Natural killer cell treated with Interleukin-12 subunit alpha and Interleukin-12 subunit beta and Interleukin-15 and Interleukin-18, amount 100 ng/mL, for 72 hours (primary cell): ENCODE measurements around the gene LEMD2. TPM values are rescaled to one million over a fixed set of nuclear protein-coding genes. Genes with fewer than 3 reads are reported as not detected.

ENCODE experiments used
- ATAC-seq, 2 donors: fragments of 150-1000 bp; cut with Tn5 transposase in 1 of 2; sonication (Bioruptor Pico), chemical (Tn5 transposase) in 1 of 2; 2 replicates each; pipeline ENCODE4 v1.10.0; 2021
- DNase-seq: peaks from one replicate; pipeline ENCODE4 v3.0.0; 2022; ENCODE audit warnings: low spot score
- H3K27ac Mint-ChIP-seq, 2 donors: 1 replicate in 1 of 2; 2 replicates in 1 of 2; pipeline ENCODE4 v1.8.0; 2022; ENCODE audit warnings: mixed read lengths in 2 of 2, mild to moderate bottlenecking in 1 of 2, moderate library complexity in 1 of 2
- H3K27me3 Mint-ChIP-seq, 2 donors: 1 replicate in 1 of 2; 2 replicates in 1 of 2; pipeline ENCODE4 v1.8.0; 2022; ENCODE audit warnings: mixed read lengths in 2 of 2
- H3K36me3 Mint-ChIP-seq: one replicate; pipeline ENCODE4 v1.8.0; 2022; ENCODE audit warnings: mixed read lengths
- H3K4me1 Mint-ChIP-seq, 2 donors: 1 replicate in 1 of 2; 2 replicates in 1 of 2; pipeline ENCODE4 v1.8.0; 2022; ENCODE audit warnings: low read depth in 2 of 2, mixed read lengths in 2 of 2, mild to moderate bottlenecking in 1 of 2
- H3K4me3 Mint-ChIP-seq: one replicate; pipeline ENCODE4 v1.8.0; 2022; ENCODE audit warnings: mixed read lengths
- H3K9me3 Mint-ChIP-seq: 2 replicates; pipeline ENCODE4 v1.8.0; 2022; ENCODE audit warnings: mixed read lengths
- total RNA-seq, 2 donors: library from RNA; stranded (reverse); gene quantifications; one replicate each; pipeline ENCODE4 v1.2.3, GENCODE V29; 2022

LEMD2 gene
- total RNA-seq, 2 donors from 2014 or later = 62.1 to 67.6 TPM

DNA sequence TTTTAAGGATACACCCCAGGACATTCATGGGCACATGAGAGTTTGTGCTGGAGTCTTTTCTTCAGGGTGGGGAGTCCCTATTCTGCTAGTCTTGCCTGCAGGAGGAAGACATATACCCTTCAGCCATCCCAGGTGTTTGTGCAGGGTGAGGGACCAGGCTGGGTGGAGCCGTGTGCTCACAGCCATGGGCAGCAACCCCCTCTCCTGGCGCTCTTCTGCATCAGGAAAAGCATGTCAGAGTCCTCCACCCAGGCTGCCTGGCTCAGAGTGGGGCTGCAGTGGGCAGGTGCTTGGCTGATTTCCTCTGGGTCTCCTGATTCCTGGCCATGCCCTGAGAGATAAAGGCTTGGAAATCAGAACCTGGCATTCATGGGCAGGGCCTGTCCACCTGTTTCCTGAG lies 37.6 kb upstream of the LEMD2 start:
- DNase-seq = no peak
- Mint-ChIP-seq H3K4me1 (peaks cover 0 to 3% of the 10 kb centered on the region in 2 donors), H3K4me3 (no peak overlapping the region), H3K36me3 (no peaks in the 10 kb centered on the region), H3K27ac (no peak overlapping the region), H3K27me3 (peaks cover 21 to 30% of the 10 kb centered on the region in 2 donors), H3K9me3 (no peaks in the 10 kb centered on the region)
- ATAC-seq = no peak

DNA sequence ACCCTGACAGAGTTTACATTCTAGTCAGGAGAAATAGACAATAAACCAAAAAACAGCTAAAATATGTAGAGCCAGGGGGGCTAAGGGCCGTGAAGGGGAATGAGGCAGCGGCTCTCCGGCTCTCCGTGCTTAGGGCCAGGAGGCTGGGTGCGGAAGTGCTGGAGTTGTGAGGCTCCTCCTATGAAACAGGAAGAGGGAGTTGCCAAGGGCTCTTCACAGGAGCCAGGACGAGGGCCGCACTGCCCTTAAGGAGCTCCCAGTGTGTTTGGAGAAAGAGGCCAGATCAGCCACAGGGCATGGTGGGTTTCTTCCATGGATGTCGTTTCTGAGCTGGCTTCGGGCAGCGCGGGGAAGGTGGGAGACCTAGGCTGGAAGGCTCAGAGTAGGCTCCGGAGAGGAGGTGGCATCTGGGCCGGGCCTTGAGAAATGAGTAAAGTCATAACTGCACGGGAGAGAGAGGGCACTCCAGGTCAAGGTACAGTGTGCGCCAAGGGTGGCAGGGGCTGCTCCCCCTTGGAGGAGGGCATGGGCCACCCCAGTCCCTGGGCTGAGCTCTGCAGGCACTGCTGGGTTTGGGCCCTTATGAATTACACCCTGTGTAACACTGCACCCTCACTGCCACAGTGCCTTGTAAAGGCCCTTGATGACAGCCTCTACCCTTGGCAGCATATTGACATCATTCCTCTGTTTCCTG lies 35.7 kb upstream of the LEMD2 start:
- Mint-ChIP-seq H3K4me1 (peaks cover 0 to 4% of the 10 kb centered on the region in 2 donors), H3K27me3 (peaks cover 14 to 26% of the 10 kb centered on the region in 2 donors), H3K9me3 (no peaks in the 10 kb centered on the region), H3K36me3 (no peaks in the 10 kb centered on the region), H3K27ac (no peak overlapping the region), H3K4me3 (no peak overlapping the region)
- DNase-seq (no peak), ATAC-seq (no peak)

DNA sequence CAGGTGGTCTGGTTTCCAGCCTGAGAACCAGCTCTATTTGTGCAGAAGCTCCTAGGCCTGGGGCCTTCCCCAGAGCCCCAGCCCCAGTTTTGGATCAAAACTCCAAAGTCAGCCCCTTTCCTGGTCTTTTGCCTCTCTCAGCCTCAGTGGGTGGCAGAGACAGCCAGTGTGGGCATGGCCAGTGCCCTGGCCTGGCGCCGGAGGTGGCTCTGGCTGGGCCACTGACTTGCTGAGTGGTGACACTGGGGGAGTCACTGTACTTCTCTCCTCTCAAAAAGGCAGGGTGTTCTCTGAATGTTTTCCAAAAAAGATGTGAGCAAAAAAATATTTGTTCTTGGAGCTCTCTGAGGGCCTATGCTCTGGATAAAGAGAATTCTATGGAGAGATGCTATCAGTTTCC lies 34.9 kb upstream of the LEMD2 start:
- no peaks in the 10 kb centered on the region for H3K36me3 Mint-ChIP-seq
- H3K27me3 Mint-ChIP-seq = peaks cover 14 to 26% of the 10 kb centered on the region in 2 donors
- DNase-seq (no peak), ATAC-seq (no peak)
- H3K27ac Mint-ChIP-seq = no peak overlapping the region
- peaks cover 0 to 4% of the 10 kb centered on the region in 2 donors for H3K4me1 Mint-ChIP-seq
- no peak overlapping the region for H3K4me3 Mint-ChIP-seq
- H3K9me3 Mint-ChIP-seq = no peaks in the 10 kb centered on the region

DNA sequence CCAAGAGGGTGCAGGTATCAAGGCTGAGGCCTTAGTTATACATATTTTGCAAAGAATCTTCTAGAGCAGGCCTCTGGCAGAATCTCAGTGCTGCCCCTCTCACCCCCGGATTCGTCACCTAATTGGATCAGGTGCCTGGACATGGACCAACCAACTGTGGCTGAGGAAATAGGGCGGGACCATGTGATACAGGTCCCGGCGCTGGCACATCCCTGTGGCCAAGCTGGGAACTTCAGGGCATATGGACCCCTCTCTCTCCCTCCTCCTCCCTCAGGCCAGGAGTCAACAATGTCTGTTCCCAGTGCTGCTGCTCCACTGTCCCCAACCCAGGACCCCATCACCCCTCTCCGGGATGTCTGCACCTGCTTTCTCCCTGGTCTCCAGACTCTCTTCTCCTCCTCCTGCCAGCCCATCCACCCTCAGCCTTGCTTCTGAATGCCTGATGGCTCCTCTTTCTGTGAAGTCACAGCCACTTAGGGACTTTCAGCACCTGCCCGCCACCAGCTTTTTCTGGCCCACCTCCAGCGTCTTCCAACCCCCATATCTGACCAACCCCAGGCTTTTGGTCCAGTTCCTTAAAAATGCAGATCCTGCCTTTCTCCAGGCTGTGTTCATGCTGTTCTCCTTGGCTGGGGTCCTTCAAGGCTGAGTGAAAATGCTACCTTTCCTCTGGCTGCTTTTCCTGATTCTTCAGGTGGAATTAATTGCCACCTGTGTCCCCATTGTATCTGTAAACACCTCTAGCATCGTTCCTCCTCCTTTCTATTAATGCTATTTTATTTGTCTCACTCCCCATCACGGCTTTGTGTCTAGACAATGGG lies 33.9 kb upstream of the LEMD2 start:
- H3K27me3 Mint-ChIP-seq = peaks cover 8 to 22% of the 10 kb centered on the region in 2 donors
- H3K9me3 Mint-ChIP-seq = no peaks in the 10 kb centered on the region
- no peak overlapping the region for H3K4me3 Mint-ChIP-seq
- no peaks in the 10 kb centered on the region for H3K36me3 Mint-ChIP-seq
- ATAC-seq = peak in 1 of 2 donors; percentile 21
- H3K27ac Mint-ChIP-seq = peak overlapping the region in 1 of 2 donors; percentile 22
- DNase-seq = no peak
- H3K4me1 Mint-ChIP-seq = peaks cover 0 to 7% of the 10 kb centered on the region in 2 donors

DNA sequence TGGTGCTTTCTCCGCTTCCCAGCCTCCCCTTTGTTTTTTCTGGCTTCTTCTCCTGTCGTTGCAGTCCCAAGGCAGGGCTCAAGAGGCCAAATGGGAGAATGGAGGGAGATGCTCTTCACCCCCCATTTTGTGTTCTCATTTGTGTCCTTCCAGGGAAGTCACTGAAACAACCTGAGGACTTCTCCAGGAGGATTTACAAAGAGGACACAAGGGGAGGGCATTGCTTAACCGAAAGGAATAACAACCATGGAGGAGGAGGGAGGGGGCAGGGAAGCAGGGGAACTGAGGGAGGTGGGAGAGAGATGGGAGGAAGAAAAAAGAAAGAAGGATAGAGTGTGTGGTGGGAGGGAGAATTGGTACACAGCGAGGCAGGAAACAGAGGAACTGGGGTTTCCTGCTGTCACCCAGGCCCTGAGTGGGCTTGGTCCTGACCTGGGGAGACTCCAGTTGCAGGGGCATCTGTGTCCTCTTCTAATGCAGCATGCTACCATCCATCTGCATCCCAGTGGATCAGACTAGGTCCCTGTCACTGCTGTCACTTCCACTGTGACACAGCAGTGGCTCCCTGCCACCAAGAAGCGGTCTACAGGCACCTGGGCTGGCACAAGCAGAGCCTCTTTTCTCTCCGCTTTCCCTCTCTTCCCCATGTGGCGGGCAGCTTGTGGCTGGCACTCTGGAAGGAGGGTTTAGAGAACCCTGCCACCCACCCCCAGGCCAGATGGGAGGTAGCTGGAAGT lies 32.0 kb upstream of the LEMD2 start:
- ATAC-seq = no peak
- Mint-ChIP-seq H3K4me3 (no peak overlapping the region), H3K27ac (no peak overlapping the region), H3K4me1 (peaks cover 0 to 7% of the 10 kb centered on the region in 2 donors), H3K36me3 (no peaks in the 10 kb centered on the region), H3K27me3 (peaks cover 6 to 24% of the 10 kb centered on the region in 2 donors), H3K9me3 (no peaks in the 10 kb centered on the region)
- DNase-seq = no peak

GRCh38 chr6:33820243-33820642 lies 31.3 kb upstream of the LEMD2 start:
- DNase-seq (no peak), ATAC-seq (no peak)
- Mint-ChIP-seq H3K4me3 (no peak overlapping the region), H3K9me3 (no peaks in the 10 kb centered on the region), H3K36me3 (no peaks in the 10 kb centered on the region), H3K27me3 (peaks cover 13 to 30% of the 10 kb centered on the region in 2 donors), H3K4me1 (peaks cover 0 to 7% of the 10 kb centered on the region in 2 donors), H3K27ac (no peak overlapping the region)

GRCh38 chr6:33819021-33819420 lies 30.1 kb upstream of the LEMD2 start:
- DNase-seq (no peak), ATAC-seq (no peak)
- peaks cover 24 to 38% of the 10 kb centered on the region in 2 donors for H3K27me3 Mint-ChIP-seq

GRCh38 chr6:33818293-33818692 lies 29.4 kb upstream of the LEMD2 start:
- Mint-ChIP-seq H3K9me3 (no peaks in the 10 kb centered on the region), H3K27ac (no peak overlapping the region), H3K27me3 (peaks cover 24 to 42% of the 10 kb centered on the region in 2 donors), H3K4me1 (peaks cover 0 to 9% of the 10 kb centered on the region in 2 donors), H3K4me3 (no peak overlapping the region), H3K36me3 (no peaks in the 10 kb centered on the region)
- no peak for DNase-seq
- ATAC-seq = no peak

More at GRCh38 chr6:33819021-33819420, 30.1 kb upstream of the LEMD2 start:
- H3K4me3 Mint-ChIP-seq = no peak overlapping the region
- H3K4me1 Mint-ChIP-seq = peaks cover 0 to 7% of the 10 kb centered on the region in 2 donors
- no peaks in the 10 kb centered on the region for H3K9me3 Mint-ChIP-seq
- H3K36me3 Mint-ChIP-seq = no peaks in the 10 kb centered on the region
- H3K27ac Mint-ChIP-seq = no peak overlapping the region

DNA sequence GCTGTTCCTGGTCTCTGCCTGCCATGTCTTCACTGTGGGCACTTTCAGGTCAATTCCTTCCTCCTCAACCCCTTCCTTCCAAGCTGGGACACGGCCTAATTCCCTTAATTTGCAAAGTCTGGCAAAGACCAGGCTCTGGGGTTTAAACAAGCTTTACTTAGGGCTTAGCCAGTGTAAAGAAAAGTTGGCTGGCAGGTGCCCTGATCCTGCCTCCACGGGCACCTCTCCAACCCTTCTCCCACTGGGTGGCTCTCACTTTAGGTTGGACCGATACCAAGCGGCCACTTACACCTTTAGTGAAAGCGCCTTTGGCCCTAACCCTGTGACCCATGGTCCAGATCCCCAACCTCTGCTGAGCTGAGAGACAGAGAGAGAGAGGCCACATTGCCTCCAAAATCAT lies 28.6 kb upstream of the LEMD2 start:
- no peak overlapping the region for H3K4me3 Mint-ChIP-seq
- H3K9me3 Mint-ChIP-seq = no peaks in the 10 kb centered on the region
- no peak overlapping the region for H3K27ac Mint-ChIP-seq
- H3K36me3 Mint-ChIP-seq = no peaks in the 10 kb centered on the region
- H3K4me1 Mint-ChIP-seq = peaks cover 0 to 9% of the 10 kb centered on the region in 2 donors
- ATAC-seq = no peak
- no peak for DNase-seq
- H3K27me3 Mint-ChIP-seq = peaks cover 22 to 37% of the 10 kb centered on the region in 2 donors

DNA sequence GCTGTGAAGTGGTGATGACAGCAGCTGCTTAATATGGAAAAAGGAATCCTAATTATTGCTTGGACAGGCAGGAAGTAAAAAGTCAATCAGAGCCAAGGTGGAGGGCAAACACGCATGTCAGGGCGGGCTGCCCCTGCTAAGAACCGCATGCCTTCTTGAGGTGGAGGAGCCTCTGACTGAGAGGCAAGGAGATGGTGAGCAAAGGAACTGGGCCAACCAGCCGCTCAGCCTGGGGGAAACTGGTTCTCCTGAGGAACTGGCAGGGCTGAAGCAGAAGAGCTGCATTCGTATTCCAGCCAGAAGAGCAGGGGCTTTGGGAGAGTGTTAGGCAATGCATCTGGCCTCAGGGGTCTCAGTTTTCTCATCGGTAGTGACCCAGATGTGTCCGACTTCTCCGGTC lies 28.0 kb upstream of the LEMD2 start:
- no peak for ATAC-seq
- H3K4me3 Mint-ChIP-seq = no peak overlapping the region
- no peaks in the 10 kb centered on the region for H3K9me3 Mint-ChIP-seq
- no peaks in the 10 kb centered on the region for H3K36me3 Mint-ChIP-seq
- DNase-seq = no peak
- H3K4me1 Mint-ChIP-seq = peaks cover 0 to 9% of the 10 kb centered on the region in 2 donors
- H3K27ac Mint-ChIP-seq = no peak overlapping the region
- peaks cover 28 to 40% of the 10 kb centered on the region in 2 donors for H3K27me3 Mint-ChIP-seq

- no peak overlapping the region for H3K27ac Mint-ChIP-seq
- H3K4me1 Mint-ChIP-seq = peaks cover 0 to 10% of the 10 kb centered on the region in 2 donors
- no peaks in the 10 kb centered on the region for H3K9me3 Mint-ChIP-seq
- DNase-seq = no peak
- peaks cover 39 to 47% of the 10 kb centered on the region in 2 donors for H3K27me3 Mint-ChIP-seq
- H3K36me3 Mint-ChIP-seq = no peaks in the 10 kb centered on the region
- ATAC-seq = no peak
- H3K4me3 Mint-ChIP-seq = no peak overlapping the region
Measured at GRCh38 chr6:33815854-33816253, 26.9 kb upstream of the LEMD2 start.

- peaks cover 48 to 49% of the 10 kb centered on the region in 2 donors for H3K27me3 Mint-ChIP-seq
- peaks cover 1 to 13% of the 10 kb centered on the region in 2 donors for H3K4me1 Mint-ChIP-seq
- no peaks in the 10 kb centered on the region for H3K36me3 Mint-ChIP-seq
- DNase-seq (no peak), ATAC-seq (no peak)
- H3K27ac Mint-ChIP-seq = no peak overlapping the region
- no peak overlapping the region for H3K4me3 Mint-ChIP-seq
- H3K9me3 Mint-ChIP-seq = no peaks in the 10 kb centered on the region
Measured at GRCh38 chr6:33813990-33814985, 25.4 kb upstream of the LEMD2 start.
